ENCODE data around the gene FARS2.

The FARS2 gene

DNA sequence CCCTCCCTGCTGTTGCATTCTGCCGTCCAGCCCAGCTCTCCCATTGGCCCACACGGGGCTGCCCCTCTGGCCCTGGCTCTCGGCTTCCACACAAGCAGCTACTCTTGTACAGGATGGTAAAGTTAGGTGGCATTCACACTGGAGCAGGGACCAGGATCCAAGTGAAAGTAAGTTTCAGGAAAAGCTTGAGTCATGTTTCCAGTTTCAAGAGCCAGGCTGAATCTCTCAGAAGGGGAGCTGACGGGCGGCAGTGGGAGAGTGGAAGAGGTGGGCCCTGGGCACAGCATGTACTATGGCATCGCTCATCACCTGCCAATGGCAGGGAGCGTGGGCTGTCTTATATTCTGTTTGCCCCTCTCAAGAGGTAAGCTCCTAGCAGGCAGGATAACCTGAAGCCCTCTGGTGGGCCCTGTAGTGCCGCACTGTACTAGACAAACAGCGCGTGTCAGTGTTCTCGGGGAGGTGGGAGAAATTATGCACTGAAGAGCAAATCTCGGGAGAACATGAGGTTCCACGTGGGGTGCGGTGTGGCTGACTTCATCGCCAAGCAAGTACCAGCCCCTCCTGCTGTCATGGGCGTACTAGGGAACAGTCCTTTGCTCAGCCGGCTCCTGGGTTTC, 503.9 kb downstream of the FARS2 start:
- TF ChIP-seq CTCF (IDR thresholded peaks at IDR 0.05; ENCODE audit: borderline replicate concordance, insufficient read depth, low read depth, low read length), result no peak
- H3K4me3 ChIP-seq (ENCODE audit: low read depth, low read length), result no peak overlapping the region

GRCh38 chr6:5766260-5766659, 504.9 kb downstream of the FARS2 start:
- TF ChIP-seq CTCF (IDR thresholded peaks at IDR 0.05; ENCODE audit: borderline replicate concordance, insufficient read depth, low read depth, low read length), result no peak
- H3K4me3 ChIP-seq (ENCODE audit: low read depth, low read length), result no peak overlapping the region

- TF ChIP-seq CTCF (IDR thresholded peaks at IDR 0.05; ENCODE audit: borderline replicate concordance, insufficient read depth, low read depth, low read length), result no peak
These were observed 506.2 kb downstream of the FARS2 start for GRCh38 chr6:5767471-5767870.

GRCh38 chr6:5771211-5771610, 509.9 kb downstream of the FARS2 start:
- H3K4me3 ChIP-seq (ENCODE audit: low read depth, low read length), result no peak overlapping the region
- TF ChIP-seq CTCF (IDR thresholded peaks at IDR 0.05; ENCODE audit: borderline replicate concordance, insufficient read depth, low read depth, low read length), result no peak

More at GRCh38 chr6:5767471-5767870, 506.2 kb downstream of the FARS2 start:
- H3K4me3 ChIP-seq (ENCODE audit: low read depth, low read length), result no peak overlapping the region

DNA sequence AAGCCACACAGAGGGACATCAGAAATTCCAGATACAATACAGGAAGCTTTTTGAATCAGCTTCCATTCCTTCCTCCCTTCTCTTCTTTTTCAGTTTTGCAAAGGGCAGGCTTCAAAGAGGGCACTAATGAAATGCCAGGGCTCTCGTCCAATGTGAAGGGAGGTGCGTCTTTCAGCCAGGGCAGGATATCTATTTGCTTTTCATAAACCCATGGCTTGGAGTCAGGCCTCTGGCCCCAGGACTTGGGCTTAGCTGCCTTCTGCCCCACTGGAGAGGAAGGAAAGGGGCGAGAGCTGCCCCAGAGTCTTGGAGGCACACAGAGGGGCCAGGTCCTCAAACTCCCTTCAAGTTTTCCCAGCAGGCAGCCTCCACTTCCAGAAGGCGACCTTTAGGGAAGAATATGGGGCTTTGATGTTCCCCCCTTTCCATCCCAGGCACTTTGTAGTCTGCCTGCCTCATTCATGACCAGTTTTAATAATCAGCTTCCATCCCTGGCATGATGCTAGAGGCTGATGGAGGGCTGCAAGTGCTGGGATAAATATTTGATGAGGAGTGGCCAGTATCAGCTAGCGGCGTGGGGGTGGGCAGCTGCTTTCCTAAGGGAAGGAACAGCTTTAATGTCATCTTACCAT, 510.6 kb downstream of the FARS2 start:
- TF ChIP-seq CTCF (IDR thresholded peaks at IDR 0.05; ENCODE audit: borderline replicate concordance, insufficient read depth, low read depth, low read length), result no peak
- no peak overlapping the region for H3K4me3 ChIP-seq (ENCODE audit: low read depth, low read length)

DNA sequence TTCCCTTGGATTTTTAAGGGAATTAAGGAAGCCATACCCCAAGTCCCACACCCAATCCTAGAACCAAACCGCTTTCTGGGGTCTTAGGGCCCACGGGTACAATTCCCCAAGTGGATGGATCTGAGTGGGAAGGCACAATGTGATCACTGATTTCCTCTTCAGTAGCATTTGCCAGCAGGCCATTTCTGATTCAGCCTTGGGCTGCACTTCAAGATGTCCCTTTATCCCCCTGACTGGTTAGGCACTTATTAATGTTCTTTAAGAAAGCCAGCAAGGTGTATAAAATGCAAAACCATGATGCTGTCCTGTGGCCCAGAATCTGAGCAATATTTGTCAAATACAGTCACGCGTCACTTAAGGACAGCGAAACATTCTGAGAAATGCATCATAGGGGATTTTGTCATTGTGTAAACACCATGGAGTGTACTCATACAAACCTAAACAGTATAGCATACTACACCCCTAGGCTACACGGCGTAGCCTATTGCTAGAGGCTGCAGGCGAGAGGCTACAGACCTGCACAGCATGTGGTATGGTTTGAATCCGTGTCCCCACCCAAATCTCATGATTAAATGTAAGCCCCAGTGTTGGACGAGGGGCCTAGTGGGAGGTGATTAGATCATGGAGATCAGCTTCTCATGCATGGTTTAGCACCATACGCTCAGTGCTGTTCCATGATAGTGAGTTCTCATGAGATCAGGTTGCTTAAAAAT, 511.3 kb downstream of the FARS2 start:
- no peak overlapping the region for H3K4me3 ChIP-seq (ENCODE audit: low read depth, low read length)
- no peak for TF ChIP-seq CTCF (IDR thresholded peaks at IDR 0.05; ENCODE audit: borderline replicate concordance, insufficient read depth, low read depth, low read length)
